Fibroblast of lung (primary cell): Measurements from ENCODE around the gene DSP. TPM values are rescaled to one million over a fixed set of nuclear protein-coding genes. Genes with fewer than 3 reads are reported as not detected.

Experiments used
- DNase-seq, 2 donors: peaks; one replicate each; pipeline versions ENCODE4 v3.0.0 to v3.0.0-alpha.2; 2010; ENCODE audit warnings: low read depth in 2 of 2
- H2AFZ ChIP-seq: 2 replicates; pipeline ENCODE4 v1.5.1; 2012; ENCODE audit warnings: low read length, control low read depth, inconsistent platforms
- H3K27ac ChIP-seq: 2 replicates; pipeline ENCODE4 v1.5.1; 2011; ENCODE audit warnings: low read length, control low read depth; ENCODE audit not compliant: insufficient read depth
- H3K27me3 ChIP-seq: 2 replicates; pipeline ENCODE4 v1.5.1; 2011; ENCODE audit warnings: mild to moderate bottlenecking, low read length; ENCODE audit not compliant: control insufficient read depth, insufficient read depth
- H3K36me3 ChIP-seq: 2 replicates; pipeline ENCODE4 v1.5.1; 2011; ENCODE audit warnings: low read length; ENCODE audit not compliant: control insufficient read depth, insufficient read depth
- H3K4me1 ChIP-seq: 2 replicates; pipeline ENCODE4 v1.5.1; 2011; ENCODE audit warnings: low read length; ENCODE audit not compliant: control insufficient read depth, insufficient read depth; ENCODE audit errors: extremely low read depth
- H3K4me2 ChIP-seq: 2 replicates; pipeline ENCODE4 v1.5.1; 2011; ENCODE audit warnings: low read length, control low read depth; ENCODE audit not compliant: insufficient read depth; ENCODE audit errors: extremely low read depth
- H3K4me3 ChIP-seq, 4 experiments: fragments of 200-600 bp in 1 of 4; sonication (generic) in 1 of 4; replicated peaks in 1 of 4; 2 replicates each; pipeline ENCODE4 v1.5.1; 2011 to 2016; ENCODE audit warnings: low read length in 4 of 4, low read depth in 3 of 4, mild to moderate bottlenecking in 3 of 4, control low read depth in 2 of 4, inconsistent platforms in 1 of 4, mixed read lengths in 1 of 4; ENCODE audit not compliant: insufficient read depth in 1 of 4; ENCODE audit errors: control extremely low read depth in 1 of 4
- H3K79me2 ChIP-seq: 2 replicates; pipeline ENCODE4 v1.5.1; 2012; ENCODE audit warnings: mild to moderate bottlenecking, low read length, inconsistent platforms; ENCODE audit not compliant: control insufficient read depth, insufficient read depth
- H3K9ac ChIP-seq: 2 replicates; pipeline ENCODE4 v1.5.1; 2011; ENCODE audit warnings: mild to moderate bottlenecking, low read length, control low read depth; ENCODE audit not compliant: insufficient read depth
- H3K9me3 ChIP-seq: 2 replicates; pipeline ENCODE4 v1.5.1; 2012; ENCODE audit warnings: low read depth, low read length; ENCODE audit not compliant: control insufficient read depth, insufficient read depth
- H4K20me1 ChIP-seq: 2 replicates; pipeline ENCODE4 v1.5.1; 2011; ENCODE audit warnings: low read length; ENCODE audit not compliant: control insufficient read depth, insufficient read depth; ENCODE audit errors: extremely low read depth
- EZH2 ChIP-seq: IDR thresholded peaks from 2 replicates; pipeline ENCODE4 v1.5.1; 2012; ENCODE audit warnings: low read length, control low read depth, mild to moderate bottlenecking; ENCODE audit errors: missing control alignments
- polyA plus RNA-seq, 2 donors: library from polyadenylated mRNA; depleted of rRNA in 1 of 2; stranded (reverse) in 1 of 2; unstranded in 1 of 2; fragments of >200 nt; gene quantifications; 2 replicates each; pipeline ENCODE4 v1.2.1, GENCODE V29; 2011 to 2012; ENCODE audit warnings: missing spikeins in 1 of 2
- total RNA-seq: library from RNA; depleted of rRNA; stranded (reverse); fragments of >200 nt; gene quantifications from 2 replicates; pipeline ENCODE4 v1.2.1, GENCODE V29; 2014
- TF ChIP-seq, protein P1 (sequence below), 2 donors: IDR thresholded peaks in 1 of 2; conservative IDR thresholded peaks in 1 of 2; 1 replicate in 1 of 2; 2 replicates in 1 of 2; pipeline ENCODE4 v1.5.1; 2011 to 2012; ENCODE audit warnings: low read length in 2 of 2, control low read depth in 1 of 2, inconsistent platforms in 1 of 2, low read depth in 1 of 2, mild to moderate bottlenecking in 1 of 2

The DSP gene
- total and polyA plus RNA-seq, 2 donors (not counting 1 experiment from before 2014, with no cell fraction given) = 3.8 TPM; not detected in 1

DNA sequence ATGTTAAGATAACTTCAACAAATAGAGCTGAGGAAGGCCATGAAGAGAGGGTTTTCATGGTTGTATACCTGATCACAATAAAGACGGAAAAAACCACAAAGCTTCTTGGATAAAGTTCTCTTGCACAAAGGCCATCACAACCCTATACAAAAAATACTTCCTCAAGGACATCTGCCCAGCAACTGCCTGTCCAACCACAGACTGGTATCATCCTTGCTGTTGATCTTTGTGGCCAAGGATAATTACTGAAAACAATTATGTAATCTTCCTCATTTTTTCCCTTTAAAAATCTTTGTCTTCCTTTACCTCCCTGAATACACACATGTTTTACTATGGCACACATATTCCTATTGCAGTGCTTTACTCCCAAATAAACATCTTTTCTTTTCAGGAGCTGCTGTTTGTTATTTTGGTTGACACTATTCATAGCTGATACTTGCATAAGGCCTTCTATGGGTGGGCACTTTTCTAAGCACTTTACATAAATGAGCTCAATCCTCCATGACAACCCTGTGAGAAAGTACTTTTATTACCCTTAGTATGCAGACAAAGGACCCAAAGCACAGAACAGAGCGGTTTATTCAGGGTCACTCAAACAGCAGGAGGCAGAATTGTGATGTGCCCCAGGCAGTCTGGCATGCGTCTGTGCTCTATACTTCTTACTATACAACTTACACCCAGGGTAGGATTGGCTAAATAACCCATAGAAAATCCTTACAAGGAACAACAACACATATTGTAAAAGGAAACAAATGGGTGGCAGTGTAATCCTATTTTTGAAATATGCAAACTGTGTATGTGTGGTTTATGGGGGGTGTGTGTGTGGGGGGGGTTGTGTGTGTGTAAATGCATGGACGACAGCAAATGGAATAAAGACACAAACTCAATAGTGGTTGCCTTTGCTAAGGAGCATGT, 83.6 kb downstream of the DSP start:
- H3K9ac ChIP-seq = no peak overlapping the region
- H4K20me1 ChIP-seq = no peaks in the 10 kb centered on the region

DNA sequence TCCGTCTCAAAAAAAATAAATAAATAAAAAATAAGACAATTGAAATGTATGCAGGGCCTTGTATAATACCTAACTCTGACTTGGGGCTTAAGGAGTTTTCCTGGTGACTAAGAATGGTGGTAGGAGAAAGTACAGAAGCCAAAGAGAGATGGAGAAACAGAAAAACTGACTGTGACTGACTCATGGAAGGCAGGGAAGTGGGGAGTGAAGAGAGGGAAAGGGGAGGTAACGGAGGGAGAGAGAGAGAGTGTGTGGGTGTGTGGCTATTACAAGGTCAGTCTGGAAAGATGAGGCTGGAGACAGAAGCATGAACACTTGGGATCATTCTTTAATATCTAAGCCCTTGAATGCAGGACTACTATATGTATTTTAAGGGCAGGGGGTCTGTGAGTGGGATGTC, 87.0 kb downstream of the DSP start:
- H3K4me3 ChIP-seq = no peak overlapping the region

More for the DNA sequence above, 83.6 kb downstream of the DSP start:
- Histone ChIP-seq H3K36me3 (no peaks in the 10 kb centered on the region), H3K27me3 (no peaks in the 10 kb centered on the region), H3K79me2 (no peaks in the 10 kb centered on the region), H3K27ac (no peak overlapping the region), H3K4me2 (no peak overlapping the region), H2AFZ (no peak overlapping the region), H3K9me3 (no peaks in the 10 kb centered on the region), H3K4me3 (no peak overlapping the region), H3K4me1 (no peaks in the 10 kb centered on the region)
- TF ChIP-seq, protein P1, sequence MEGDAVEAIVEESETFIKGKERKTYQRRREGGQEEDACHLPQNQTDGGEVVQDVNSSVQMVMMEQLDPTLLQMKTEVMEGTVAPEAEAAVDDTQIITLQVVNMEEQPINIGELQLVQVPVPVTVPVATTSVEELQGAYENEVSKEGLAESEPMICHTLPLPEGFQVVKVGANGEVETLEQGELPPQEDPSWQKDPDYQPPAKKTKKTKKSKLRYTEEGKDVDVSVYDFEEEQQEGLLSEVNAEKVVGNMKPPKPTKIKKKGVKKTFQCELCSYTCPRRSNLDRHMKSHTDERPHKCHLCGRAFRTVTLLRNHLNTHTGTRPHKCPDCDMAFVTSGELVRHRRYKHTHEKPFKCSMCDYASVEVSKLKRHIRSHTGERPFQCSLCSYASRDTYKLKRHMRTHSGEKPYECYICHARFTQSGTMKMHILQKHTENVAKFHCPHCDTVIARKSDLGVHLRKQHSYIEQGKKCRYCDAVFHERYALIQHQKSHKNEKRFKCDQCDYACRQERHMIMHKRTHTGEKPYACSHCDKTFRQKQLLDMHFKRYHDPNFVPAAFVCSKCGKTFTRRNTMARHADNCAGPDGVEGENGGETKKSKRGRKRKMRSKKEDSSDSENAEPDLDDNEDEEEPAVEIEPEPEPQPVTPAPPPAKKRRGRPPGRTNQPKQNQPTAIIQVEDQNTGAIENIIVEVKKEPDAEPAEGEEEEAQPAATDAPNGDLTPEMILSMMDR (conservative IDR thresholded peaks at IDR 0.05 in 1 of 2, IDR thresholded peaks at IDR 0.05 in 1 of 2; ENCODE audit: low read depth in 1 of 2, low read length in 2 of 2) = no peak
- TF ChIP-seq EZH2 = no peak
- DNase-seq = no peak

DNA sequence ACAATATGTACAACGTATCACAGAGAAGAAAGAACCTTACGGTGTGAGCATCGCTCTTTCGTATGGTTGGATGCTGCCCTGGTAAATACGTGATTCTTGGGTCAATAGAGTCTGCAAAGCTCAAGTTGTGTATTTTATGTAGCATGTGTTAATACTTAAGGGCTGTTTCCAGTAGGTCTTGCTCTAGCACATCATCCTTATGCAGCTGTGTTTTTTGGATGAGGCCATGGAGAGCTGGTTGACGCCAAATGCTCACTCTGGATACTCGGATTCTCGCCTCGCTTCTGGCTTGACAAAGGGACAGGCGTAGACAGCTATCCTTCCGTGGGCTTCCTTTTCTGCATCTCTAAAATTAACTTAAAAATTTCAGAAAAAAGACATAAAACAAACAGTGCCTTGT, 87.4 kb downstream of the DSP start:
- no peak overlapping the region for H3K4me2 ChIP-seq
- H3K4me3 ChIP-seq = no peak overlapping the region

More for the DNA sequence above, 87.0 kb downstream of the DSP start:
- Histone ChIP-seq H3K4me1 (no peaks in the 10 kb centered on the region), H3K79me2 (no peaks in the 10 kb centered on the region), H4K20me1 (no peaks in the 10 kb centered on the region), H3K4me2 (no peak overlapping the region), H3K36me3 (no peaks in the 10 kb centered on the region), H2AFZ (no peak overlapping the region), H3K27ac (no peak overlapping the region), H3K9me3 (no peaks in the 10 kb centered on the region), H3K27me3 (no peaks in the 10 kb centered on the region), H3K9ac (no peak overlapping the region)
- no peak for TF ChIP-seq EZH2
- TF ChIP-seq, protein P1 (conservative IDR thresholded peaks at IDR 0.05 in 1 of 2, IDR thresholded peaks at IDR 0.05 in 1 of 2; ENCODE audit: low read depth in 1 of 2, low read length in 2 of 2) = no peak
- peak in 1 of 2 donors; percentile 51 for DNase-seq

More for the DNA sequence above, 87.4 kb downstream of the DSP start:
- H3K27ac ChIP-seq = no peak overlapping the region
- H2AFZ ChIP-seq = no peak overlapping the region
- H3K27me3 ChIP-seq = no peaks in the 10 kb centered on the region
- H3K9ac ChIP-seq = no peak overlapping the region
- no peaks in the 10 kb centered on the region for H3K79me2 ChIP-seq
- no peaks in the 10 kb centered on the region for H3K4me1 ChIP-seq
- no peaks in the 10 kb centered on the region for H4K20me1 ChIP-seq
- DNase-seq = no peak
- TF ChIP-seq EZH2 = no peak
- TF ChIP-seq, protein P1 (conservative IDR thresholded peaks at IDR 0.05 in 1 of 2, IDR thresholded peaks at IDR 0.05 in 1 of 2; ENCODE audit: low read depth in 1 of 2, low read length in 2 of 2) = no peak
- no peaks in the 10 kb centered on the region for H3K9me3 ChIP-seq
- no peaks in the 10 kb centered on the region for H3K36me3 ChIP-seq
